ENCODE results near the gene RACGAP1.

- TF ChIP-seq POLR2A (IDR thresholded peaks at IDR 0.05; ENCODE audit: low read length), result no peak
- TF ChIP-seq GATA1 (IDR thresholded peaks at IDR 0.05; ENCODE audit: low read depth, low read length), result no peak
Observed at GRCh38 chr12:50055831-50056638, 30.7 kb upstream of the RACGAP1 start.
